Upper lobe of right lung (tissue), 1 donor: ENCODE results near the gene NOL3. TPM values are rescaled to one million over a fixed set of nuclear protein-coding genes. Genes with fewer than 3 reads are reported as not detected.

ENCODE experiments used
- ATAC-seq: fragments of 200-7000 bp; cut with Tn5 transposase; one replicate; pipeline ENCODE4 v1.9.1; 2020; ENCODE audit warnings: mild to moderate bottlenecking, moderate library complexity
- DNase-seq: peaks from one replicate; pipeline ENCODE4 v3.0.0-alpha.2; 2020
- H3K27ac ChIP-seq: fragments of 200-600 bp; one replicate; pipeline ENCODE4 v1.8.0; 2022
- H3K27me3 ChIP-seq: fragments of 200-600 bp; one replicate; pipeline ENCODE4 v1.8.0; 2022; ENCODE audit warnings: mild to moderate bottlenecking
- H3K36me3 ChIP-seq: fragments of 200-600 bp; one replicate; pipeline ENCODE4 v1.8.0; 2022
- H3K4me1 ChIP-seq: fragments of 200-600 bp; one replicate; pipeline ENCODE4 v1.8.0; 2022
- H3K4me3 ChIP-seq: fragments of 200-600 bp; one replicate; pipeline ENCODE4 v1.8.0; 2022; ENCODE audit warnings: mild to moderate bottlenecking
- H3K9me3 ChIP-seq: fragments of 200-600 bp; one replicate; pipeline ENCODE4 v1.8.0; 2022
- intact Hi-C: fragments of 100-400 bp; cut with DNase I; formaldehyde crosslinking; loops from one replicate; pipeline ENCODE4 v1.11.0; 2022
- total RNA-seq: library from RNA; stranded (reverse); fragmentation: NEBNext Ultra II Directional; extraction: Animal tissue kit (Norgen Biotek cat#: 25700); gene quantifications from one replicate; pipeline ENCODE4 v1.2.1, GENCODE V29; 2021
- TF ChIP-seq, protein P1 (sequence below): fragments of 200-600 bp; IDR thresholded peaks from one replicate; pipeline ENCODE4 v1.8.0; 2022; ENCODE audit warnings: antibody characterized with exemption
- donor health status: DM: no; HTN: yes; CAD: no; lungs with severe emphysema.

Gene NOL3
- total RNA-seq, 1 donor from 2014 or later = 59.7 TPM

DNA sequence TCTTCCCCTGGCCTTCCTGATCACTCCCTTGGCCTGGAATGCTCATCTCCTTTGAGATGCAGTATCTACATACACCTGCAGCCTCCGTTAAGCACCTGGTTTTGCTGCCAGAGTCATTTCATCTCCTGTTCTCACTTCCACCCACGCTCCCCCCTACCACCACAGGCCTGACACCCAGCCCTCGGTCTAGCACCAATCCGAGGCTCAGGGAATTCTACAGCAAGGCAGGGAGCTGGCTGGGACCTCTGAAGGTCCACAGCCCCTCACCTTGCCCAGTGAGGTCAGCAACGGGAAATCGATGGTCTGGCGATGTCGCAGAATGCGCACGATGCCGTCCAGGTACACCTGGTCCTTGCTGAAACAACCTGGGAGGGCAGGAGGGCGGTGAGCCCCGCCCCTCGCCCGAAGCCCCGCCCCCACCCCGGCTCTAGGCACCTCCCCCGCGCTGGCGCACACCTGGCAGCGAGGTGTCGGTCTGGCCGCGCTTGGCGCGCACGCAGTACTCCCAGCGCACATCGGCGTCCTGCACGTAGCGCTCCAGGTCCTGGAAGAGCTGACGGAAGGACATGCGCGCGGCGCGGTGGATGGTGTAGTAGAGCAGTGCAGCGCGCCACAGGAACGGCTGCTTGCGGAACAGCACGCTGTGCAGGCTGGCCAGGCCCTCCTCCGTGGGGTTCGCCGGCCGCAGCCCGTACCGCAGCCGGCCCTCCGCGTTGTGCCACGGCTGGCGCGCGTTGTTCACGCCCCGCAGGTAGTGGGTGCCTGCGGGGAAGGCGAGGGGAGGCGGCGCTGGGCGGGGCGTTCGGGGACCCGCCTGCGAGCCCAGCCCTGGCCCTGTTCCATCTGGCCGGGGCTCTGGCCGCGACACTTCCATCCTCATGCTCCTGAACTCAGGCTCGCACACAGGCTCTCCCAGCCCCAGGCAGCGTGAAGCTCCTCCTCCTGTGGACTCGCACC is 7.7 kb downstream of the NOL3 start:
- peak; percentile 93 for DNase-seq
- intact Hi-C loops = no loop called here
- ATAC-seq = peak; percentile 78
- Histone ChIP-seq H3K9me3 (no peaks in the 10 kb centered on the region), H3K4me1 (peaks cover 42% of the 10 kb centered on the region), H3K4me3 (peak overlapping the region; percentile 49), H3K36me3 (no peaks in the 10 kb centered on the region), H3K27ac (peak overlapping the region; percentile 61), H3K27me3 (no peaks in the 10 kb centered on the region)
- TF ChIP-seq, protein P1, sequence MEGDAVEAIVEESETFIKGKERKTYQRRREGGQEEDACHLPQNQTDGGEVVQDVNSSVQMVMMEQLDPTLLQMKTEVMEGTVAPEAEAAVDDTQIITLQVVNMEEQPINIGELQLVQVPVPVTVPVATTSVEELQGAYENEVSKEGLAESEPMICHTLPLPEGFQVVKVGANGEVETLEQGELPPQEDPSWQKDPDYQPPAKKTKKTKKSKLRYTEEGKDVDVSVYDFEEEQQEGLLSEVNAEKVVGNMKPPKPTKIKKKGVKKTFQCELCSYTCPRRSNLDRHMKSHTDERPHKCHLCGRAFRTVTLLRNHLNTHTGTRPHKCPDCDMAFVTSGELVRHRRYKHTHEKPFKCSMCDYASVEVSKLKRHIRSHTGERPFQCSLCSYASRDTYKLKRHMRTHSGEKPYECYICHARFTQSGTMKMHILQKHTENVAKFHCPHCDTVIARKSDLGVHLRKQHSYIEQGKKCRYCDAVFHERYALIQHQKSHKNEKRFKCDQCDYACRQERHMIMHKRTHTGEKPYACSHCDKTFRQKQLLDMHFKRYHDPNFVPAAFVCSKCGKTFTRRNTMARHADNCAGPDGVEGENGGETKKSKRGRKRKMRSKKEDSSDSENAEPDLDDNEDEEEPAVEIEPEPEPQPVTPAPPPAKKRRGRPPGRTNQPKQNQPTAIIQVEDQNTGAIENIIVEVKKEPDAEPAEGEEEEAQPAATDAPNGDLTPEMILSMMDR = peak; percentile 7

DNA sequence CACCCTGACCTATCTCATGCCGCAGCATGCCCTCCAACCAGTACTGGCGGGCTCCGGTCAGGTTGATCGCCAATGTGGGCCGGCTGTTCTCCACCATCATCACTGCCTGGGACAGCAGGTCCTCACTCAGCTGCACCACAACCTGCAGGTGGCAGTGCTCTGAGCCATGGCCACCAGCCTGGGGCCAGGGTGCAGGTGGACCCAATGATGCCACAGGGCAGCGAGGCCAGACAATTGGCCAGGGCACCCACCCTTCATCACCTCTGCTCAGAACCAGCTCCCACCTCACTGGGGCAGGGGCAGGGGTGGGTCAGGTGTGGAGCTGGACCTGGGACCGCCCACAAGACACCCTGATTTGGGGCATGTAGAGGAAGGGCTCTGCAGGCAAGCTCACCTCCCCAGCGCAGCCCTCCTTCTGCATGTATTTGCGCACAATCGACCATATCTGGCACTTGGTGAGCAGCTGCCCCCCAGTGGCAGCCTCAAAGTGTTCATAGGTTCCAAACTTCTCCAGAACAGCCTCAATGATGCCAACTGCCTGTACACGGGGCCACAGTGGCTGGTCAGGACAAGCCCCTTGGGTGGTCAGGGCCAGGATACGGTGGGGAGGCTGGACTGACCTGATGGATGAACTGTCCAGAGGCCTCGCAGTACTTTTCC is 9.2 kb downstream of the NOL3 start:
- TF ChIP-seq, protein P1 = no peak
- no peaks in the 10 kb centered on the region for H3K9me3 ChIP-seq
- peaks cover 34% of the 10 kb centered on the region for H3K4me1 ChIP-seq
- intact Hi-C loops = no loop called here
- H3K27ac ChIP-seq = no peak overlapping the region
- ATAC-seq = no peak
- H3K4me3 ChIP-seq = no peak overlapping the region
- no peaks in the 10 kb centered on the region for H3K27me3 ChIP-seq
- DNase-seq = no peak
- H3K36me3 ChIP-seq = no peaks in the 10 kb centered on the region

DNA sequence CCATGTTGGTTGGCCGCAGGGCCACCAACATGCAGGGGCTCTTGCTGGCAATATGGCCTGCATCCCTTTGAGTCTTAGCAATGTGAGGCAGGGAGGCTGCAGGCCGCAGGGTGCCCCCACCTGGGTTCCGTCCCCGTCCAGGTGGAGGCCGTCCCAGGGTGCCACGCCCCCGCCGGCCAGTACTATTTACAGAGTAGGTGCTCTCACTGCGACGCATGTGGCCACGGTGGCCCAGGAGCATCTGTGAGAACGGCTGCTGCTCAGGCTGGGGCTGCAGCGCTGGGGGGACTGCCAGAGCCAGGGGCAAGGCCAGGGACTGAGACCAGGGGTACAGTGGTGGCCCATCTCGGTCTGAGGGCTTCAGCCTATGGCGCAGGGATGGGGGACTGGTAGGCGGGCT is 9.8 kb downstream of the NOL3 start:
- intact Hi-C loops = no loop called here
- no peaks in the 10 kb centered on the region for H3K9me3 ChIP-seq
- no peaks in the 10 kb centered on the region for H3K27me3 ChIP-seq
- no peak for DNase-seq
- TF ChIP-seq, protein P1 = no peak
- H3K36me3 ChIP-seq = no peaks in the 10 kb centered on the region
- H3K4me1 ChIP-seq = peaks cover 34% of the 10 kb centered on the region
- H3K4me3 ChIP-seq = no peak overlapping the region
- ATAC-seq = no peak
- no peak overlapping the region for H3K27ac ChIP-seq

DNA sequence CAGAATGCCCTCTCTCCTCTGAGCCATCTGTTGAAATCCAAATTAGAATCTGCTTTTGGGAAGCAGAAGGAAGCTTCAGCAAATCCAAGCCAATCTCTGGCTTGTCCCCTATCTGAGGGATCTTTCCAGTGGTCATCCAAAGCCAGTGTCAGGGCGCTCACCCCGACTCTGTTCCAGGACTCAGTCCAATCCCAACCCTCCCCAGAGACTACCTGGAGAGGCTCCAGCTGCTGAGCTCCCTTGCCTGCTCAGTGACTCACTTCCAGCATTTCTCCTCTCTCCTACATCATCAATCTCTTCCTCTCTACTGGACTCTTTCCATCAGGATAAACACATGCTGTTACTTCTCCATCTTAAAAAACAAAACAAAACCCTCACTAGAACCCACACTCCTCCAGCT is 11.0 kb downstream of the NOL3 start:
- Histone ChIP-seq H3K36me3 (no peaks in the 10 kb centered on the region), H3K27me3 (no peaks in the 10 kb centered on the region), H3K9me3 (no peaks in the 10 kb centered on the region), H3K4me3 (no peak overlapping the region), H3K4me1 (peaks cover 39% of the 10 kb centered on the region), H3K27ac (peak overlapping the region; percentile 24)
- intact Hi-C loops = no loop called here
- TF ChIP-seq, protein P1 = no peak
- ATAC-seq = no peak
- DNase-seq = no peak

DNA sequence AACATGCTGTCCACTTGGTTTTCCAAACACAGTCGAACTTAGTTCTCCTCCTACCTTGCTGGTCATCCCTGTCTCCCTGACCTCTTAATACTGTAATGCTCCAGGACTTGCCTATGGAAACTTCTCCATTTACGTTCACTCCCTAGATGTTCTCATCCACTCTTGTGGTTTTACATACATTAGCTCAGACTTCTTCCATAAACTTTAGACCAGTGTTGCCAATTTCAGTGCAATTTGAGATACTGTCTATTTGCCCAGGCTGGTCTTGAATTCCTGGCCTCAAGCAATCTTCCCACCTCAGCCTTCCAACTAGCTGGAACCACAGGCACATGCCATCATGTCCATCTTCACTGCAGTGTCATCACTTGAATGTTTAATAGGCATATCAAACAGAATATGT is 11.9 kb downstream of the NOL3 start:
- no peaks in the 10 kb centered on the region for H3K27me3 ChIP-seq
- H3K4me3 ChIP-seq = no peak overlapping the region
- ATAC-seq (no peak), DNase-seq (no peak)
- H3K9me3 ChIP-seq = no peaks in the 10 kb centered on the region
- H3K27ac ChIP-seq = no peak overlapping the region
- no peaks in the 10 kb centered on the region for H3K36me3 ChIP-seq
- TF ChIP-seq, protein P1 = no peak
- intact Hi-C loops = no loop called here
- peaks cover 38% of the 10 kb centered on the region for H3K4me1 ChIP-seq
